Measurements from ENCODE around the gene LGALS14.

LGALS14 gene

DNA sequence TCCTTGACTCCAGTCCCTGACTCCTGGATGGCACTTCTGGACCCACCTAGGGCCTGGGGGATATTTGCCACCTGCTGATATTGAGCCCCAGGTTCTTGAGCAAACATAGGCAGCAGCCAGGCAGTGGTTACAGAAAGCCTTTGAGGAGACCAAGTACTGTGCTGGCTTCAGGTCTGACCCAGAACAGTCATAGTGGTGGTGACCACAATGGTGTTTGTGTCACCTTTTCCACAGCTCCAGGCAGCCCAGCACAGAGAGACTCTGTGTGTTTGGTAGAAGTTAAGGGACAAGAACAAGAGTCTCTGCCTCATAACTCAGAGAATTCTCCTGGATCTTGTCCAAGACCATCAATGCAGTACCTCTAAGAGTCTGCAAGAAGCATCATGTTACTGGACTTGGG, 48.1 kb downstream of the LGALS14 start:
- no peak for DNase-seq

DNA sequence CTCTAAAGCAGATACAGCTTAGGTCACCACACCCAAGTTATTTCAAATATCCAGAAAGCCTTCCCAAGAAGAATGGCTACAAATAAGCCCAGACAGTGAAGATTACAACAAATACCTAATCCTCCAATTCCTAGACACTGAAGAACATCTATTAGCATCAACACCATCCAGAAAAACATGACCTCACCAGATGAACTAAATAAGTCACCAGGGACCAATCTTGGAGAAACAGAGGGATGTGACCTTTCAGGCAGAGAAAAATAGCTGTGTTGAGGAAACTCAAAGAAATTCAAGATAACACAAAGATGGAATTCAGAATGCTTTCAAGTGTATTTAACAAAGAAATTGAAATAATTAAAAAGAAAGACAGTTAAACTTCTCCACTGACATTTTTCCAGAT, 48.5 kb downstream of the LGALS14 start:
- no peak for DNase-seq

DNA sequence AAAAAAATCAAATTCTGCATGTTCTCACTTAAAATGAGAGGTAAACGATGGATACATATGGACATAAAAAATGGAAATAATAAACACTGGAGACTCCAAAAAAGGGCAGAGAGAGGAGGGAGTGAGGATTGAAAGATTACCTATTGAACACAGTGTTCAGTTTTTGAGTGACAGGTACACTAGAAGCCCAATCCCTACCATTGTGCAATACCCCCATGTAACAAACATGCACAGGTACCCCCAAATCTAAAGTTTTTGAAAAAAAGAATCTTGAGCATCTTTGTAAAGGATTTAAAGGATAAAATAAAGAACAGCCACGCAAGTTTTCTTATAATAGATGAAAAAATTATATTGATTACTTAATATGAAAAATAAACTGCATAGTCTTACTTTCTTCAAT, 50.3 kb downstream of the LGALS14 start:
- DNase-seq, result no peak

DNA sequence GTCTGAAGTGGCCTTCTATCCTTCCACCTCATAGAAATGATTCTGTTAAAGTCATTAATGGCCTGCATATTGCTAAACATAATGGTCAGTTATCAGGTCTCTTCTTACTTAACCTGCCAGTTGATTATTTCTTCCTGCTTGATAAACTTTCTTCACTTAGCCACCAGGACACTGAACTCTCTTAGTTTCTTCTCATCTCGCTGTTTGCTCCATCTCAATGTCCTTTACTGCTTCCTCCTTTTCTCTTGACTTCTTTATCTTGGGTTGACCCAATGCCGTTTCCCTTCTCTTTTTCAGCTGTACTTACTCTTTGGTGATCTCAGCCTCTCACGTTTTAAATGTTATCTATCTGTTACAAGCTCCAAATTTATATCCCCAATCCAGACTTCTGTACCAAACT, 50.7 kb downstream of the LGALS14 start:
- DNase-seq, result no peak
